HepG2 (cell line): Measurements from ENCODE around the gene ARHGAP32. TPM values are rescaled to one million over a fixed set of nuclear protein-coding genes. Genes with fewer than 3 reads are reported as not detected.

ENCODE experiments used
- ATAC-seq: fragments of 200-7000 bp; cut with Tn5 transposase; 3 replicates; pipeline ENCODE4 v1.9.1; 2020; ENCODE audit warnings: mild to moderate bottlenecking, moderate library complexity
- BruUV-seq: library from RNA; stranded (reverse); fragments of 400-500 nt; replicated peaks from 2 replicates; lab custom pipeline; 2021; lab: Mats Ljungman, UMichigan
- CTCF ChIA-PET: fragments of 300-600 bp; formaldehyde crosslinking; extraction: SDS; loops from one replicate; lab custom pipeline; 2021; ENCODE audit warnings: low total read pairs, inconsistent platforms, low intra/inter-chr PET ratio; lab: Yijun Ruan, JAX
- POLR2A ChIA-PET: fragments of 350-600 bp; sonication (Branson Sonifier 250); formaldehyde crosslinking; loops from one replicate; lab custom pipeline; 2020; ENCODE audit warnings: antibody characterized with exemption, inconsistent platforms; lab: Yijun Ruan, JAX
- DNase-seq: peaks from one replicate; pipeline ENCODE4 v3.0.0-alpha.2; 2015; ENCODE audit warnings: low spot score
- FAIRE-seq: peaks from 3 replicates; lab custom pipeline; 2011; peaks lifted over from hg19 to GRCh38; lab: Jason Lieb, UNC
- H2AFZ ChIP-seq: one replicate; pipeline ENCODE4 v1.6.1; 2011; ENCODE audit warnings: low read length, inconsistent platforms
- H3K27ac ChIP-seq: fragments of 300-600 bp; 3 replicates; pipeline ENCODE4 v1.8.0; 2011; ENCODE audit warnings: mixed run types, mild to moderate bottlenecking, mixed read lengths, low read length, inconsistent platforms; ENCODE audit not compliant: insufficient read depth; ENCODE audit errors: extremely low read length
- H3K27me3 ChIP-seq, 2 experiments: fragments of 200-600 bp in 1 of 2; 2 replicates in 1 of 2; 3 replicates in 1 of 2; pipeline versions ENCODE4 v1.6.0 to v1.8.0; 2011; ENCODE audit warnings: low read length in 2 of 2, mild to moderate bottlenecking in 2 of 2, moderate library complexity in 2 of 2, inconsistent platforms in 1 of 2; ENCODE audit not compliant: insufficient read depth in 2 of 2, control insufficient read depth in 1 of 2
- H3K36me3 ChIP-seq, 2 experiments: fragments of 200-600 bp in 1 of 2; replicated peaks in 1 of 2; 2 replicates in 1 of 2; 3 replicates in 1 of 2; pipeline versions ENCODE4 v1.5.1 to v1.8.0; 2011; ENCODE audit warnings: low read length in 2 of 2, inconsistent platforms in 1 of 2; ENCODE audit not compliant: insufficient read depth in 2 of 2, control insufficient read depth in 1 of 2
- H3K4me1 ChIP-seq: 2 replicates; pipeline ENCODE4 v1.5.1; 2012; ENCODE audit warnings: low read length, inconsistent platforms; ENCODE audit not compliant: insufficient read depth
- H3K4me2 ChIP-seq: 2 replicates; pipeline ENCODE4 v1.6.0; 2011; ENCODE audit warnings: low read depth, low read length, inconsistent platforms
- H3K4me3 ChIP-seq, 3 experiments: fragments of 200-600 bp in 1 of 3; sonication (generic), shearing (Covaris generic) in 1 of 3; replicated peaks in 1 of 3; 2 replicates each; pipeline ENCODE4 v1.5.1; 2011 to 2016; ENCODE audit warnings: low read length in 3 of 3, inconsistent platforms in 2 of 3, low read depth in 2 of 3, mild to moderate bottlenecking in 2 of 3, control low read depth in 1 of 3, mixed read lengths in 1 of 3; ENCODE audit not compliant: insufficient read depth in 1 of 3
- H3K79me2 ChIP-seq: one replicate; pipeline ENCODE4 v1.6.1; 2011; ENCODE audit warnings: low read length, inconsistent platforms; ENCODE audit not compliant: insufficient read depth
- H3K9ac ChIP-seq: 2 replicates; pipeline ENCODE4 v1.6.0; 2011; ENCODE audit warnings: mild to moderate bottlenecking, low read depth, low read length, inconsistent platforms; ENCODE audit not compliant: insufficient read depth
- H3K9me3 ChIP-seq: 2 replicates; pipeline ENCODE4 v1.5.1; 2012; ENCODE audit warnings: mild to moderate bottlenecking, low read length
- H4K20me1 ChIP-seq: 2 replicates; pipeline ENCODE4 v1.6.0; 2011; ENCODE audit warnings: inconsistent platforms, mild to moderate bottlenecking, low read length, moderate library complexity; ENCODE audit not compliant: insufficient read depth
- BCL6 ChIP-seq: IDR thresholded peaks from 2 replicates; pipeline ENCODE4 v1.6.1; 2016; ENCODE audit warnings: missing genetic modification reagents, missing compliant biosample characterization
- CENPT ChIP-seq: sonication (generic); formaldehyde crosslinking; IDR thresholded peaks from 2 replicates; pipeline ENCODE4 v1.8.0; 2022; ENCODE audit warnings: low read depth, mild to moderate bottlenecking, moderate library complexity, missing genetic modification reagents
- HNRNPL ChIP-seq: fragments of 200-400 bp; formaldehyde crosslinking; IDR thresholded peaks from 2 replicates; pipeline ENCODE4 v1.6.1; 2017; ENCODE audit warnings: mild to moderate bottlenecking, low read depth, low read length
- IKZF4 ChIP-seq: sonication (generic); formaldehyde crosslinking; IDR thresholded peaks from 2 replicates; pipeline ENCODE4 v1.5.1; 2020; ENCODE audit warnings: borderline replicate concordance, mild to moderate bottlenecking, low read depth, missing genetic modification reagents; ENCODE audit errors: not compliant biosample characterization
- JUNB ChIP-seq: sonication (generic); formaldehyde crosslinking; IDR thresholded peaks from 2 replicates; pipeline ENCODE4 v1.8.0; 2022; ENCODE audit warnings: missing genetic modification reagents, mild to moderate bottlenecking, borderline replicate concordance
- KLF13 ChIP-seq: sonication (generic); formaldehyde crosslinking; IDR thresholded peaks from 2 replicates; pipeline ENCODE4 v1.4.0; 2020; ENCODE audit warnings: mild to moderate bottlenecking, missing genetic modification reagents
- RBAK ChIP-seq: sonication (generic); formaldehyde crosslinking; IDR thresholded peaks from 2 replicates; pipeline ENCODE4 v1.5.1; 2020; ENCODE audit warnings: mild to moderate bottlenecking, missing genetic modification reagents
- SATB2 ChIP-seq: sonication (generic); formaldehyde crosslinking; IDR thresholded peaks from 2 replicates; pipeline ENCODE4 v1.5.0; 2020; ENCODE audit warnings: missing genetic modification reagents
- SMARCC2 ChIP-seq: fragments of 450-650 bp; IDR thresholded peaks from 2 replicates; pipeline ENCODE4 v1.6.1; 2017; ENCODE audit warnings: antibody characterized with exemption, mild to moderate bottlenecking
- TEF ChIP-seq: sonication (generic); formaldehyde crosslinking; IDR thresholded peaks from 2 replicates; pipeline ENCODE4 v1.5.0; 2020; ENCODE audit warnings: missing genetic modification reagents
- XRCC5 ChIP-seq: fragments of 200-400 bp; formaldehyde crosslinking; optimal IDR thresholded peaks from 2 replicates; pipeline ENCODE3; 2017; ENCODE audit warnings: mild to moderate bottlenecking, low read length
- ZBTB33 ChIP-seq: sonication (generic); formaldehyde crosslinking; IDR thresholded peaks from 2 replicates; pipeline ENCODE4 v1.4.0; 2020; ENCODE audit warnings: missing genetic modification reagents
- ZNF124 ChIP-seq: sonication (generic); formaldehyde crosslinking; IDR thresholded peaks from 2 replicates; pipeline ENCODE4 v1.4.0; 2020; ENCODE audit warnings: missing genetic modification reagents
- ZNF18 ChIP-seq: sonication (generic); formaldehyde crosslinking; IDR thresholded peaks from 2 replicates; pipeline ENCODE4 v1.8.0; 2022; ENCODE audit warnings: mild to moderate bottlenecking, missing genetic modification reagents; ENCODE audit not compliant: insufficient replicate concordance
- ZNF224 ChIP-seq: sonication (generic); formaldehyde crosslinking; IDR thresholded peaks from 2 replicates; pipeline ENCODE4 v1.5.0; 2020; ENCODE audit warnings: mild to moderate bottlenecking, missing genetic modification reagents
- ZNF317 ChIP-seq: sonication (generic); formaldehyde crosslinking; IDR thresholded peaks from 2 replicates; pipeline ENCODE4 v1.5.0; 2020; ENCODE audit warnings: mild to moderate bottlenecking, missing genetic modification reagents
- ZNF749 ChIP-seq: sonication (generic); formaldehyde crosslinking; IDR thresholded peaks from 2 replicates; pipeline ENCODE4 v1.8.0; 2022; ENCODE audit warnings: mild to moderate bottlenecking, missing genetic modification reagents, moderate library complexity, borderline replicate concordance
- ZNF75D ChIP-seq: sonication (generic); formaldehyde crosslinking; IDR thresholded peaks from 2 replicates; pipeline ENCODE4 v1.8.1; 2023; ENCODE audit warnings: missing genetic modification reagents, mild to moderate bottlenecking, borderline replicate concordance
- whole genome bisulfite sequencing: methylation state at CpG from one replicate; pipeline ENCODE4 v1.1.6; 2017; ENCODE audit warnings: low lambda C conversion rate; 5-methylcytosine and 5-hydroxymethylcytosine counted together
- in situ Hi-C: cut with HindIII; loops from 2 replicates; pipeline ENCODE4 v1.10.0; 2017; ENCODE audit warnings: low pct_unique_long_range_greater_than_20kb; ENCODE audit not compliant: extremely low pct_ligation_motif_present
- intact Hi-C: fragments of 100-400 bp; cut with micrococcal nuclease; formaldehyde crosslinking; loops from one replicate; pipeline ENCODE4 v1.10.0; 2022; ENCODE audit not compliant: unreplicated experiment
- polyA plus RNA-seq, 8 experiments: library from polyadenylated mRNA; depleted of rRNA in 3 of 8; stranded (reverse) in 7 of 8; unstranded in 1 of 8; fragments of >200 nt; fragmentation: Illumina TruSeq in 4 of 8; extraction: Trizol in 4 of 8; gene quantifications; 2 replicates each; pipeline versions ENCODE4 v1.2.1 to v1.2.3, GENCODE V29; 2011 to 2016; ENCODE audit warnings: low read depth in 4 of 8, missing spikeins in 1 of 8, mixed read lengths in 1 of 8; ENCODE audit not compliant: insufficient read depth in 1 of 8
- total RNA-seq, 5 experiments: library from RNA; depleted of rRNA; stranded (reverse); fragments of >200 nt; fragmentation: Illumina TruSeq; extraction: Trizol; gene quantifications; 2 replicates each; pipeline ENCODE4 v1.2.3, GENCODE V29; 2016; ENCODE audit warnings: low read depth in 1 of 5

ARHGAP32 gene
- total and polyA plus RNA-seq, 2 of the 13 experiments (the other 11 are each of a cell fraction or from before 2014, with no cell fraction given) = 6.3 to 8.2 TPM

DNA sequence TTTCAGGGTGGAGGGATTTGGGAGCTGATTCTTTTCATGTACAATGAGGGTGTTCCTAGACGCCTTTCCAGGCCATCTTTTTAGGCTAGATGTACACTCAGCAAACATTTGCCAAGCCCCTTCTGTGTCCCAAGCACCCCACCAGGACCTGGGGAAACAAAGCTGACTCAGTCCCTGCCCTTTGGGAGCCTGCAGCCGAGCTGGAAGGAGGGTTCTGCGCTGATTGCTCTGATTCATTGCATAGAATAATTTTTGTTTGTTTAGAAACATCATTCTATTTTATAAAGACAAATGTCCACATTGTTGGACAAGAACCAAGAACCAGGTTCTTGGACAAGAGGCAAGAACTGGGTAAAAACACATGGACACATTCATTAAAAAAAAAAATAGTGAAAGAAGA, 266.1 kb downstream of the ARHGAP32 start:
- FAIRE-seq (no peak), ATAC-seq (no peak), DNase-seq (no peak)
- Histone ChIP-seq H3K4me1 (no peaks in the 10 kb centered on the region), H2AFZ (no peak overlapping the region), H3K27me3 (peaks cover 1 to 44% of the 10 kb centered on the region in 2 experiments), H3K79me2 (no peaks in the 10 kb centered on the region), H4K20me1 (no peaks in the 10 kb centered on the region), H3K36me3 (no peaks in the 10 kb centered on the region), H3K9ac (no peak overlapping the region), H3K9me3 (no peaks in the 10 kb centered on the region), H3K27ac (no peak overlapping the region), H3K4me3 (no peak overlapping the region), H3K4me2 (no peak overlapping the region)
- ChIA-PET CTCF (no interaction called here), POLR2A (no interaction called here)
- WGBS = 5% methylated on average over 3 of the region's 3 CpGs
- no TSS peak for BruUV-seq
- intact Hi-C loops = no loop called here
- no peak for TF ChIP-seq SMARCC2
- TF ChIP-seq JUNB (CRISPR knock-in tag) = no peak
- no peak for TF ChIP-seq IKZF4 (CRISPR knock-in tag)
- no peak for TF ChIP-seq SATB2
- no peak for TF ChIP-seq ZBTB33 (CRISPR knock-in tag)
- no peak for TF ChIP-seq BCL6
- TF ChIP-seq ZNF18 (CRISPR knock-in tag) = no peak
- no peak for TF ChIP-seq TEF
- TF ChIP-seq RBAK (CRISPR knock-in tag) = no peak
- no peak for TF ChIP-seq KLF13 (CRISPR knock-in tag)
- TF ChIP-seq ZNF124 (CRISPR knock-in tag) = no peak
- TF ChIP-seq HNRNPL = no peak
- TF ChIP-seq ZNF317 (CRISPR knock-in tag) = no peak
- TF ChIP-seq CENPT (CRISPR knock-in tag) = no peak
- no peak for TF ChIP-seq ZNF749 (CRISPR knock-in tag)
- TF ChIP-seq ZNF75D (CRISPR knock-in tag) = no peak
- no peak for TF ChIP-seq XRCC5
- TF ChIP-seq ZNF224 (CRISPR knock-in tag) = no peak
- in situ Hi-C loops = no loop called here
